ENCODE data around the gene ZFYVE21. TPM values are rescaled to one million over a fixed set of nuclear protein-coding genes. Genes with fewer than 3 reads are reported as not detected.

ZFYVE21 gene
- polyA plus RNA-seq, 2 of the 4 experiments (the other 2 are of a cell fraction) = 28.7 to 33.0 TPM

DNA sequence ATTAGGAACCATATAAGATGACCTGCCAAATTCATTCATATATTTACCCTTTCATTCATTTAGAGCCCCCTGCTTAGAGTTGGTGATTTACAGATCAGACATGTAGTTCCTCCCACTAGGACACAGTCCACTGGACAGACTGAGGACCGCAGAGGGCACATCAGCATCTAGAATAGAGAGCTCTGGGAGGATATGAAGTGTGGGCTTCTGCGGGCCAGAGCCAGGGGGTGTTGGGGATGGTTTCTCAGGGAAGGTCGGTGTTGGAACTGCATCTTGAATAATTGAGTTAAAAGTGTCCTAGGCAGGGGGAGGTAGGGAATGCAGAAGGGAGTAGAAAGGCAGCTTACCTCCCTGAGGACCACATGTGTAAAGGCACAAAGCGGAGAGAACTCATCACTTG, 43.7 kb upstream of the ZFYVE21 start (continued):
- TF ChIP-seq, protein P1, sequence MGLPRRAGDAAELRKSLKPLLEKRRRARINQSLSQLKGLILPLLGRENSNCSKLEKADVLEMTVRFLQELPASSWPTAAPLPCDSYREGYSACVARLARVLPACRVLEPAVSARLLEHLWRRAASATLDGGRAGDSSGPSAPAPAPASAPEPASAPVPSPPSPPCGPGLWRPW (IDR thresholded peaks at IDR 0.05) = no peak
- TF ChIP-seq TFCP2L1 (CRISPR knock-in tag; IDR thresholded peaks at IDR 0.05) = no peak
- TF ChIP-seq CHD2 (IDR thresholded peaks at IDR 0.05; ENCODE audit: low read length, partially characterized antibody) = no peak

DNA sequence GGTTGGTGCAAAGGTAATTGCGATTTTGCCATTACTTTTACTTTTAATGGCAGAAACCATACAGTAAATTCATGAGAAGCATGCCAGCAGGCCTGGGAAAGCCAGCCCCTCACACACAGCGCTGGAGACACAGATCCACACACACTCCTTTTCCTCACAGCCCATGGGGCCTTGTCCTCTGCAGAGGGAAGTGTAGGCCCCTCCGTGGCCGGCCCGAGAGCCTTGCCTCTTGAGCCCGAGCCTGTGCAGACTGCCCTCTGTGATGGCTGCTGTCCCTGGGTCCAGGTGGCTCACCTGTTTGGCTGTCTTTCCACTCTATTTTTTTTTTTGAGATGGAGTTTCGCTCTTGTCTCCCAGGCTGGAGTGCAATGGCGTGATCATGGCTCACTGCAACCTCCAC, 39.7 kb upstream of the ZFYVE21 start:
- CTCF ChIA-PET = interaction anchor here (0.7 to 1.1 kb wide), 4 partner anchors 13 to 102 kb away, joined by 3 to 4 read pairs (median 3); no protein-coding TSS in a partner anchor
- Histone ChIP-seq H3K4me1 (no peaks in the 10 kb centered on the region), H3K4me3 (no peak overlapping the region), H3K4me2 (no peak overlapping the region), H3K9me3 (no peaks in the 10 kb centered on the region), H3K27ac (no peak overlapping the region)
- no peak for TF ChIP-seq EHF (CRISPR knock-in tag; IDR thresholded peaks at IDR 0.05)
- TF ChIP-seq, protein P2, sequence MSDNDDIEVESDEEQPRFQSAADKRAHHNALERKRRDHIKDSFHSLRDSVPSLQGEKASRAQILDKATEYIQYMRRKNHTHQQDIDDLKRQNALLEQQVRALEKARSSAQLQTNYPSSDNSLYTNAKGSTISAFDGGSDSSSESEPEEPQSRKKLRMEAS (IDR thresholded peaks at IDR 0.05) = no peak
- TF ChIP-seq SREBF2 (IDR thresholded peaks at IDR 0.05) = no peak
- no peak for TF ChIP-seq RAD21 (conservative IDR thresholded peaks at IDR 0.05 in 1 of 2, IDR thresholded peaks at IDR 0.05 in 1 of 2)
- TF ChIP-seq, protein P1 (IDR thresholded peaks at IDR 0.05) = no peak
- no peak for TF ChIP-seq NFE2L2 (conservative IDR thresholded peaks at IDR 0.05; ENCODE audit: low read length)
- no peak for TF ChIP-seq ZSCAN20 (CRISPR knock-in tag; IDR thresholded peaks at IDR 0.05)
- TF ChIP-seq, protein P3, sequence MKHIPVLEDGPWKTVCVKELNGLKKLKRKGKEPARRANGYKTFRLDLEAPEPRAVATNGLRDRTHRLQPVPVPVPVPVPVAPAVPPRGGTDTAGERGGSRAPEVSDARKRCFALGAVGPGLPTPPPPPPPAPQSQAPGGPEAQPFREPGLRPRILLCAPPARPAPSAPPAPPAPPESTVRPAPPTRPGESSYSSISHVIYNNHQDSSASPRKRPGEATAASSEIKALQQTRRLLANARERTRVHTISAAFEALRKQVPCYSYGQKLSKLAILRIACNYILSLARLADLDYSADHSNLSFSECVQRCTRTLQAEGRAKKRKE (CRISPR knock-in tag; IDR thresholded peaks at IDR 0.05; ENCODE audit: low read depth) = no peak
- TF ChIP-seq BHLHE40 (IDR thresholded peaks at IDR 0.05; ENCODE audit: low read depth, low read length) = no peak
- no peak for TF ChIP-seq CBX2 (IDR thresholded peaks at IDR 0.05; ENCODE audit: borderline replicate concordance, low read depth)
- TF ChIP-seq RNF2 (IDR thresholded peaks at IDR 0.05; ENCODE audit: borderline replicate concordance, low read depth) = no peak
- TF ChIP-seq TP53 (CRISPR knock-in tag; IDR thresholded peaks at IDR 0.05) = no peak
- FAIRE-seq = no peak
- POLR2A ChIA-PET = no interaction called here
- no peak for DNase-seq (ENCODE audit: low read depth in 1 of 2, low spot score in 1 of 2)
- 96% methylated on average over 8 of the region's 8 CpGs for WGBS (ENCODE audit: missing lambda C conversion rate)
- no peak for ATAC-seq

DNA sequence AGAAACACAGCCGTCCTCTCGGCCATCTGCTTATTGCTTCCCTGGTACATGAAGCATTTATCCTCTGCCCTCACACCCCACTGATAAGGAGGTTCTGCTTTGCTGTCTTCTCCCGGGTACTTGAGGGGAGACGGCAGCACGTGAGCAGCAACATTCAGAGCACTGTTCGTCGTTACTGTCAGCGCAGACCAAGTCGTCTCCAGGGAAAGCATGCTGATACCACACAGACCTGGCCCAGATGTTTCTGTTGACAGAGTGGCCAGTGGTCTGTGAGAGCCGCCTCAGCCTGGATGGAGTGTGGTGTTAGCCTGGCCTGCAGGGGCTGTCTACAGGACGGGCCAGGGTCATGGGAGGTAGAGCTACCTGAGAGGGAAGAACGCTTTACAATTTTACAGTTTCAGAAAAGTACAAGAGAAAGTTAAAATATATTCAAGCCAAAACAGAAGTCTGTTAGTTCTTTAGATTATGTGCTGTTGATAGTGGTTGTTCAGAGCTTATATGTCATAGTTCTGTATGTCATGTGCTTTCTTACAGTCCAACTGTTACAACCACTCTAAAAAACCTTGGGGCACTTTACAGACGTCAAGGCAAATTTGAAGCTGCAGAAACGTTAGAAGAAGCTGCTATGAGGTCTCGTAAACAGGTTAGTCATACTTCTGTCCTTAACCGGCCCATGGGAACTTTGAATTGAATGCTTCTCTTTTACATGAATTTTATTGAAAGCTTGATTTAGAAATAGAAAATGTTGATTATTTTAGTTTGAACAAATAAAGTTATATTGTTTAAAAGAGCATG, 38.5 kb upstream of the ZFYVE21 start:
- POLR2A ChIA-PET = no interaction called here
- no peaks in the 10 kb centered on the region for H3K4me1 ChIP-seq
- no peak overlapping the region for H3K4me3 ChIP-seq
- TF ChIP-seq PHF8 (IDR thresholded peaks at IDR 0.05; ENCODE audit: borderline replicate concordance, low read depth) = no peak
- no peak for TF ChIP-seq RAD21 (conservative IDR thresholded peaks at IDR 0.05 in 1 of 2, IDR thresholded peaks at IDR 0.05 in 1 of 2)
- TF ChIP-seq, protein P4, sequence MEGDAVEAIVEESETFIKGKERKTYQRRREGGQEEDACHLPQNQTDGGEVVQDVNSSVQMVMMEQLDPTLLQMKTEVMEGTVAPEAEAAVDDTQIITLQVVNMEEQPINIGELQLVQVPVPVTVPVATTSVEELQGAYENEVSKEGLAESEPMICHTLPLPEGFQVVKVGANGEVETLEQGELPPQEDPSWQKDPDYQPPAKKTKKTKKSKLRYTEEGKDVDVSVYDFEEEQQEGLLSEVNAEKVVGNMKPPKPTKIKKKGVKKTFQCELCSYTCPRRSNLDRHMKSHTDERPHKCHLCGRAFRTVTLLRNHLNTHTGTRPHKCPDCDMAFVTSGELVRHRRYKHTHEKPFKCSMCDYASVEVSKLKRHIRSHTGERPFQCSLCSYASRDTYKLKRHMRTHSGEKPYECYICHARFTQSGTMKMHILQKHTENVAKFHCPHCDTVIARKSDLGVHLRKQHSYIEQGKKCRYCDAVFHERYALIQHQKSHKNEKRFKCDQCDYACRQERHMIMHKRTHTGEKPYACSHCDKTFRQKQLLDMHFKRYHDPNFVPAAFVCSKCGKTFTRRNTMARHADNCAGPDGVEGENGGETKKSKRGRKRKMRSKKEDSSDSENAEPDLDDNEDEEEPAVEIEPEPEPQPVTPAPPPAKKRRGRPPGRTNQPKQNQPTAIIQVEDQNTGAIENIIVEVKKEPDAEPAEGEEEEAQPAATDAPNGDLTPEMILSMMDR (IDR thresholded peaks at IDR 0.05) = no peak
- no peak for TF ChIP-seq CBX8 (IDR thresholded peaks at IDR 0.05)
- TF ChIP-seq, protein P2 (IDR thresholded peaks at IDR 0.05) = no peak
- no peak for TF ChIP-seq GATA3 (IDR thresholded peaks at IDR 0.05; ENCODE audit: borderline replicate concordance)
- TF ChIP-seq, protein P5, sequence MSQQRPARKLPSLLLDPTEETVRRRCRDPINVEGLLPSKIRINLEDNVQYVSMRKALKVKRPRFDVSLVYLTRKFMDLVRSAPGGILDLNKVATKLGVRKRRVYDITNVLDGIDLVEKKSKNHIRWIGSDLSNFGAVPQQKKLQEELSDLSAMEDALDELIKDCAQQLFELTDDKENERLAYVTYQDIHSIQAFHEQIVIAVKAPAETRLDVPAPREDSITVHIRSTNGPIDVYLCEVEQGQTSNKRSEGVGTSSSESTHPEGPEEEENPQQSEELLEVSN (IDR thresholded peaks at IDR 0.05; ENCODE audit: borderline replicate concordance, low read depth) = no peak
- no peak overlapping the region for H3K4me2 ChIP-seq
- WGBS (ENCODE audit: missing lambda C conversion rate) = 84% methylated on average over 16 of the region's 16 CpGs
- FAIRE-seq = no peak
- no peak for ATAC-seq
- H3K27ac ChIP-seq = no peak overlapping the region
- CTCF ChIA-PET = interaction anchor here (0.7 to 1.5 kb wide), 8 partner anchors 9 to 202 kb away, joined by 3 to 5 read pairs (median 3); no protein-coding TSS in a partner anchor
- DNase-seq (ENCODE audit: low read depth in 1 of 2, low spot score in 1 of 2) = no peak
- H3K9me3 ChIP-seq = no peaks in the 10 kb centered on the region

All from A549 (cell line).